C4-2B (cell line): Measurements from ENCODE around the gene ACAP3.

Experiments used
- H3K27ac ChIP-seq: fragments of 450-650 bp; 2 replicates; pipeline ENCODE4 v1.5.1; 2017
- ZFX ChIP-seq: fragments of 450-650 bp; IDR thresholded peaks from 2 replicates; pipeline ENCODE4 v1.6.1; 2017
- TF ChIP-seq, protein P1 (sequence below): fragments of 450-650 bp; conservative IDR thresholded peaks from 2 replicates; pipeline ENCODE4 v1.5.1; 2017; ENCODE audit warnings: mild to moderate bottlenecking

Gene ACAP3

DNA sequence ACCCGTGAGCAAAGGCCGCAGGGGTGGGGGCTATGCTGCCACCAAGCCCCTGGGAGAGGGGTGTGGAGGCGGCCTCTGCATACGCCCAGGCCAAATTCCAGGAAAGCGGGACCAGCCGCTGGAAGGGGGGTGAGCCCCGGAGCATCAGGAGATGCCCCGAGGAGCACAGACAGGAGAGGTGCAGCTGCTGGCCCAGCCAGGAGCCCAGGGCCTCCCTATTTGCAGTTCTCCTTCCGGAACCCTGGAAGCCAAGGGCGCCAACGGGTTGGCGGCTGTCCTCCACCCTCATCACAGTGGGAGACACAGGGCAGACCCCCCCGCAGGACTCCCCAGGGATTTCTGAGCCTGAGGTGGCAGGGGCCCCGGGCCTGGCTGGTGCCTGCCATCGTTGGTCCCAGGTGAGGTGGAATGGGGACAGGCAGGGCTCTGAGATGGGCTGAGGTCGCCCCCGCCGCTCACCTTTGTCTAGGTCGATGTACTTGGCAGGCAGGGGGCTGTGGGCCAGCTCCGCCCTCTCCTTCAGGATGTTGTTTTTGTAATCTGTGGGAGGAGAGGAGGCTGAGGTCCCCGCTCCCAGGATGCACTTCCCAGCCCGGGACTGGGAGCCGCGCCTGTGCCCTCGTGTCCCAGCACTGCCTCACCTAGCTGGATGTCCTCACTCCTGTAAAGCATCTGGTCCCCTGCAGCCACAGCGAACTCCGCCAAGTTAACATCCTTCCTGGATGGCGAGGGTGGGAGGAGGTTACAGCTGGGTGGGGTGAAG lies 45.8 kb upstream of the ACAP3 start:
- no peak for TF ChIP-seq ZFX
- TF ChIP-seq, protein P1, sequence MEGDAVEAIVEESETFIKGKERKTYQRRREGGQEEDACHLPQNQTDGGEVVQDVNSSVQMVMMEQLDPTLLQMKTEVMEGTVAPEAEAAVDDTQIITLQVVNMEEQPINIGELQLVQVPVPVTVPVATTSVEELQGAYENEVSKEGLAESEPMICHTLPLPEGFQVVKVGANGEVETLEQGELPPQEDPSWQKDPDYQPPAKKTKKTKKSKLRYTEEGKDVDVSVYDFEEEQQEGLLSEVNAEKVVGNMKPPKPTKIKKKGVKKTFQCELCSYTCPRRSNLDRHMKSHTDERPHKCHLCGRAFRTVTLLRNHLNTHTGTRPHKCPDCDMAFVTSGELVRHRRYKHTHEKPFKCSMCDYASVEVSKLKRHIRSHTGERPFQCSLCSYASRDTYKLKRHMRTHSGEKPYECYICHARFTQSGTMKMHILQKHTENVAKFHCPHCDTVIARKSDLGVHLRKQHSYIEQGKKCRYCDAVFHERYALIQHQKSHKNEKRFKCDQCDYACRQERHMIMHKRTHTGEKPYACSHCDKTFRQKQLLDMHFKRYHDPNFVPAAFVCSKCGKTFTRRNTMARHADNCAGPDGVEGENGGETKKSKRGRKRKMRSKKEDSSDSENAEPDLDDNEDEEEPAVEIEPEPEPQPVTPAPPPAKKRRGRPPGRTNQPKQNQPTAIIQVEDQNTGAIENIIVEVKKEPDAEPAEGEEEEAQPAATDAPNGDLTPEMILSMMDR: no peak
- peak overlapping the region; percentile 86 for H3K27ac ChIP-seq

DNA sequence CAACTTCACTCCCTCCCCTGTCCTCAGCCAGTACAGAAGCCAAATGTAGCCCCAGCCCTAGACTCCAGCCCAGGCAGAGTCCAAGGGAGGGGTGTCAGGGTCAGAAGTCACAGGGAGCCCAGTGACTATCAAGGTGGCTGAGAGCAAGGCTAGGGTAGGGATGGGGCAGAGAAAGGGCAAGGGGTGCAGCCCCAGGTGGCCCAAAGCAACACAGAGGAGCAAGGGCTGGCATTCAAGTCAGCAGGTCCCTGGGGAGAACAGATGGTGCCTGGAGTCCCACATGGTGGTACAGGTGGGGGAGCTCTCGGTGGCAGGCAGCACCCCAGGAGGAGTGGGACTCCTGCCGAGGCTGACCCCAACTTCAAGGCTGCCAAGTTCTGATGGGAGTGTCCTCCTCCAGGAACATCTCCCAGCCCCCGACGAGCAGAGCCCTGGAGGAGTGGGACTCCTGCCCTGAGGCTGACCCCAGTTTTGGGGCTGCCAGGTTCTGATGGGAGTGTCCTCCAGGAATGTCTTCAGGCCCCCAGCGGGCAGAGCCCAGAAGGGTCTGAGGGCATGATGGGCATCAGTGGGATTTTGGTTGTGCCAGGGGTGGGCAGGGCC lies 45.2 kb upstream of the ACAP3 start:
- TF ChIP-seq ZFX: no peak
- TF ChIP-seq, protein P1: no peak
- H3K27ac ChIP-seq: peak overlapping the region; percentile 86

DNA sequence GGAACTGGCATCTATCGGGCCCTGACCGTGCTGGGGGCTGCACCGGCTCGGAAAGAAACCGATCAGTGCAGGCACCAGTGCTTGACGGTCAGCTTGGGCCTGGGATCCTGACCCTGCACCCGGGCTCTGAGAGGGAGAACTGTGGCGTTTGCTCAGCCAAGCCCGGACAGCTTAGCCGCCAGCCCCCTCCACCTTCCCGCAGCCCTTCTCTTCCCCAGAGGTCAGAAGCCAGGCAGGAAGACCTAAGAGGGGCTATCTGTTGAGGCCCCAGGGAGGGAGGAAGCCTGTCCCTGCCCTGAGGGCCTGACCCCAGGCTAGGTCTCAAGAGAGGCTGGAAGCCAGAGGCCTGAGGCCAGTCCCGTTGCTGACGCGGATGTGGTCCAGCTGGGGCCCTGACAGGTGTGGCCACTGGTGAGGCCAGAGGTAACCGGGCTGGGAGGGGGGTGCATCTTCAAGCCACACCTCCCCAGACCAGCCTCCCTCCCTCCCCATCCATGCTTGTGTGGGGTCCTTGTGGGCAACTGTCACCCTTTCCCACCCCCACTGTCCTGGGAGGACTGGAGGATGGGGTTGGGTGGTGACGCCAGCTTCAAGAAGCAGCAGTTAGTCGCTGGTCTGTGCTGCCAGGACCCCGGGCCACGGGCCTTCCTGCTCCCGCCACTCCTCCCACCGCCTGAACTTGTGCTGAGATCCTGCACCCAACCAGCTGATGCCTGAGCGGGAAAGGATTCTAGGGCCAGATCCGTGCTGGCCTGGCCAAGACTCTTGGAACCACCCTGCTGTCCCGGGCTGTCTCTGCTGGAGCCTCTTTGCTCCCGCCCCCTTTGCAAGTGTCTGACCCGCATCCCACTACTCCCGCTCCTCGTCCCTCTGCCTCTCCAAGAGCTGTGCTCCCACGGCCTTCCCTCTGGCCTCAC lies 44.0 kb upstream of the ACAP3 start:
- peak overlapping the region; percentile 86 for H3K27ac ChIP-seq

DNA sequence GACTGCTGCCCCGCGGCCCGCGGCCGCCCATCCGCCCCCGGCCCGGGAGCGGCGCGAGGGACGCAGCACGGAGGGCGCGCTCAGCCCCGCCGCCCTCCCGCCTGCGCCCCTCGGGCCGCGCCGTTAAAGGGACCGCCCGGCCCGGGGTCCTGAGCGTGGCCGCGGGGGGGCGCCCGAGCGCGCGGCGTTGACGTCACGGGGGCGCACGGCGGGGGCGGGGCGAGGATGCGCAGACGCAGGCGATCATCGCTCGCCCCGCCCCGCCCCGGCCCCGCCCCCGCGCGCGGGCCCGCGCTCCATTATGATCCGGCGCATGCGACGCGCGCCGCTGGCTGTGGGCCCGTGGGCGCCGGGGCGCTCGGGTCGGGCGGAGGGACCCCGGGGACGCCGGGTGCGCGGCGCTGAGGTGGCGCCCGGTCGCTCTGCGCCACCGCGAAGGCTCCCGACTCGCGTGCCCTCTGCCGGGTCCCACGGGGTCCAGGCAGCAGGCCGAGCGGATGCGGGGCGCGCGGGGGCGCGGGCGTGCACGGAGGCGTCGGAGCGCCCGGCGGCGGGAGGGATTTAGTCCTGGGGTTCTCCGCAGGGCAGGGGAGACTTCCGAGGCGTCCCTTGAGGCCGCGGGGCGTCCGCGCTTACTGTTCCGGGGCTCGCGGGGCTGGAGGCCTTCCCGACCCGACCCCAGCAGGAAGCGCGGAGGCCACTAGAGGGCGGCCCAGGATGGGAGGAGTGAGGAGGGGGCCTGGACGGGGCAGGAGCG lies 41.7 kb upstream of the ACAP3 start, which contains the start of gene DVL1:
Gene DVL1 (minus strand): TSS at position 163 of the 757 bp plus-strand sequence. CDS start 353 bp downstream, outside the sequence.
- peak within 1 kb of the TSS; percentile 99 for H3K27ac ChIP-seq
- TF ChIP-seq, protein P1: peak; percentile 77
- peak; percentile 27; the same call in 1 of the 2 replicates for TF ChIP-seq ZFX

More for the DNA sequence above, 44.0 kb upstream of the ACAP3 start:
- TF ChIP-seq, protein P1: no peak
- TF ChIP-seq ZFX: no peak

DNA sequence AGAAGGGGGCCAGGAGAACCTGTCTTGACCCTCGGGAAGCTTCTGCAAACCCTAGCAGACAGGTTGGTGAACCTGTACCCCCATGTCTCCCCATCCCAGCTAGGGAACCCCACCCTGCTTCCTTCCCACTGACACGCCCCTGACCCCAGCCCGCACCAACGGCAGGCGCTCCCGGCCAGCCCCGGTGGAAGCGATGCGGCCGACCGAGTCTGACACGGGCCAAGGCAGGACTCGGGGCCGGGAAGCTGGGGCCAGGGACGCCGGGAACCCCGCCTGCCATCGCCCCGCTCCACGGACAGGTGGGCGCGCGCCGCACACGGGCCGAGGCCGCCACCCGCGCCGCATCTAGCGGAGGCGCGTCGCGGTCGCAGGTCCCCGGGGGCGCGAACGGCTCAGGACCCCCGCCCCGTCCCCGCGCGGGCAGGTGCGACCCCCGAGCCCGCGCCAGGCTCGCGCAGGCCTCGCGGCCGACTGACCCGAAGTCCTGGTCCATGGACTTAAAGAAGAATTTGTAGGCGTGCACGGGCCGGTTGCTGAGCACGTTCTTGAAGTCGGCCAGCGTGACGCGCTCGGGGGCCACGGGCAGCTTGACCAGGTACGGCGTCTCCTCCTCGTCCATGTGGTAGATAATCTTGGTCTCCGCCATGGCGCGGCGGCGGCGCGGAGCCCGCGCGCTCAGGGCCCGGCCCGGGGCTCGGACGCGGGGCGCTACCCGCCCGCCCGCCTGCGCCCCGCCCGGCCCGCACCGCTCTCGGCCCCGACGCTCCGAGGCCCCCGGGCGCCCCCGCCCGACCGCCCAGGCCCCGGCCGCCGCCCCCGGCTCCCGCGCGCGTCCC lies 40.9 kb upstream of the ACAP3 start:
- H3K27ac ChIP-seq: peak overlapping the region; percentile 99
- TF ChIP-seq ZFX: peak; percentile 42
- TF ChIP-seq, protein P1: no peak
